ENCODE results near the gene NPFFR2. TPM values are rescaled to one million over a fixed set of nuclear protein-coding genes. Genes with fewer than 3 reads are reported as not detected.

NPFFR2 gene
- total RNA-seq: under 1 TPM in 1 of 2 donors, not detected in 1; 0.05 TPM
- polyA plus RNA-seq: not detected

GRCh38 chr4:72031868-72032608 lies at the start of gene NPFFR2:
Gene NPFFR2 (plus strand): TSS chr4:72032000. CDS start chr4:72128592, 96,592 bp downstream.
- peak within 1 kb of the TSS in 2 of 3 donors; percentile 21 to 27 for H3K4me3 ChIP-seq (ENCODE audit: low read depth in 1 of 3, low read length in 3 of 3)
- TF ChIP-seq RAD21 (IDR thresholded peaks at IDR 0.05): peak in 1 of 2 donors; percentile 8
- TF ChIP-seq ATF3 (IDR thresholded peaks at IDR 0.05): no peak
- no peak within 1 kb of the TSS for H3K9ac ChIP-seq (ENCODE audit: low read depth in 1 of 2, low read length in 2 of 2)
- H3K27me3 ChIP-seq (ENCODE audit: control insufficient read depth in 4 of 4, insufficient read depth in 4 of 4, low read length in 3 of 4): peaks cover 0 to 10% (median 0%) of the 10 kb centered on the region in 4 donors
- H3K36me3 ChIP-seq (ENCODE audit: control insufficient read depth in 4 of 4, insufficient read depth in 3 of 4, low read depth in 1 of 4, low read length in 3 of 4): no peaks in the 10 kb centered on the region
- WGBS: 13% methylated on average over 36 of the region's 36 CpGs
- DNase-seq (ENCODE audit: low spot score): no peak
- H3K4me1 ChIP-seq (ENCODE audit: control insufficient read depth in 4 of 4, insufficient read depth in 4 of 4, low read length in 3 of 4): peaks cover 0 to 8% (median 3%) of the 10 kb centered on the region in 4 donors
- H3K9me3 ChIP-seq (ENCODE audit: control insufficient read depth in 4 of 4, low read length in 3 of 4): no peaks in the 10 kb centered on the region
- no peak within 1 kb of the TSS for H3K27ac ChIP-seq (ENCODE audit: low read depth in 1 of 2, low read length in 2 of 2)

GRCh38 chr4:71992571-71993312 lies 39.1 kb upstream of the NPFFR2 start:
- H3K9ac ChIP-seq (ENCODE audit: low read depth in 1 of 2, low read length in 2 of 2): no peak overlapping the region
- 81% methylated on average over 2 of the region's 2 CpGs for WGBS
- TF ChIP-seq FOXA1 (IDR thresholded peaks at IDR 0.05): no peak
- no peak for TF ChIP-seq RAD21 (IDR thresholded peaks at IDR 0.05)
- TF ChIP-seq JUND (IDR thresholded peaks at IDR 0.05): no peak
- TF ChIP-seq SP1 (IDR thresholded peaks at IDR 0.05): no peak
- TF ChIP-seq RXRA (IDR thresholded peaks at IDR 0.05): no peak
- TF ChIP-seq HNF4A (conservative IDR thresholded peaks at IDR 0.05): no peak
- no peak for TF ChIP-seq EGR1 (IDR thresholded peaks at IDR 0.05; ENCODE audit: low read depth in 2 of 2)
- no peak for TF ChIP-seq MAX (IDR thresholded peaks at IDR 0.05)
- no peak for TF ChIP-seq REST (IDR thresholded peaks at IDR 0.05)
- TF ChIP-seq FOXA2 (IDR thresholded peaks at IDR 0.05): no peak
- no peak for TF ChIP-seq CTCF (IDR thresholded peaks at IDR 0.05; ENCODE audit: low read depth, low read length, missing input control)
- TF ChIP-seq YY1 (IDR thresholded peaks at IDR 0.05): no peak
- no peak for TF ChIP-seq TAF1 (conservative IDR thresholded peaks at IDR 0.05)
- no peak for TF ChIP-seq GABPA (IDR thresholded peaks at IDR 0.05 in 1 of 2, conservative IDR thresholded peaks at IDR 0.05 in 1 of 2)
- TF ChIP-seq ZBTB33 (IDR thresholded peaks at IDR 0.05): no peak
- no peak for DNase-seq (ENCODE audit: low spot score)
- no peak overlapping the region for H3K4me3 ChIP-seq (ENCODE audit: low read depth in 1 of 3, low read length in 3 of 3)
- H3K4me1 ChIP-seq (ENCODE audit: control insufficient read depth in 4 of 4, insufficient read depth in 4 of 4, low read length in 3 of 4): no peaks in the 10 kb centered on the region
- no peaks in the 10 kb centered on the region for H3K36me3 ChIP-seq (ENCODE audit: control insufficient read depth in 4 of 4, insufficient read depth in 3 of 4, low read depth in 1 of 4, low read length in 3 of 4)
- H3K27ac ChIP-seq (ENCODE audit: low read depth in 1 of 2, low read length in 2 of 2): no peak overlapping the region
- no peaks in the 10 kb centered on the region for H3K9me3 ChIP-seq (ENCODE audit: control insufficient read depth in 4 of 4, low read length in 3 of 4)
- H3K27me3 ChIP-seq (ENCODE audit: control insufficient read depth in 4 of 4, insufficient read depth in 4 of 4, low read length in 3 of 4): no peaks in the 10 kb centered on the region

All from liver (tissue), 9 donors.